HepG2 (cell line): ENCODE results near the gene MTMR10. TPM values are rescaled to one million over a fixed set of nuclear protein-coding genes. Genes with fewer than 3 reads are reported as not detected.

ENCODE experiments used
- ARID4A ChIP-seq: sonication (generic); formaldehyde crosslinking; IDR thresholded peaks from 2 replicates; pipeline ENCODE4 v1.5.0; 2020; ENCODE audit warnings: mild to moderate bottlenecking, missing genetic modification reagents, borderline replicate concordance
- MAZ ChIP-seq, 2 experiments: sonication (generic) in 1 of 2; formaldehyde crosslinking in 1 of 2; IDR thresholded peaks; 2 replicates each; pipeline versions ENCODE4 v1.5.0 to v1.6.1; 2012 to 2020; ENCODE audit warnings: low read depth in 2 of 2, mild to moderate bottlenecking in 2 of 2, borderline replicate concordance in 1 of 2, improper control_type of control experiment in 1 of 2, low read length in 1 of 2, missing genetic modification reagents in 1 of 2, moderate library complexity in 1 of 2
- RBAK ChIP-seq: sonication (generic); formaldehyde crosslinking; IDR thresholded peaks from 2 replicates; pipeline ENCODE4 v1.5.1; 2020; ENCODE audit warnings: mild to moderate bottlenecking, missing genetic modification reagents
- SPEN ChIP-seq: sonication (generic); formaldehyde crosslinking; IDR thresholded peaks from 2 replicates; pipeline ENCODE4 v1.5.1; 2020; ENCODE audit warnings: low read depth, mild to moderate bottlenecking, missing genetic modification reagents
- THYN1 ChIP-seq: sonication (generic); formaldehyde crosslinking; IDR thresholded peaks from 2 replicates; pipeline ENCODE4 v1.8.1; 2023; ENCODE audit warnings: low read depth, mild to moderate bottlenecking, moderate library complexity, missing genetic modification reagents, borderline replicate concordance
- YEATS4 ChIP-seq: sonication (generic); formaldehyde crosslinking; IDR thresholded peaks from 2 replicates; pipeline ENCODE4 v1.4.0; 2020; ENCODE audit warnings: missing genetic modification reagents, borderline replicate concordance
- ZBTB3 ChIP-seq: sonication (generic); formaldehyde crosslinking; IDR thresholded peaks from 2 replicates; pipeline ENCODE4 v1.4.0; 2020; ENCODE audit warnings: low read depth, mild to moderate bottlenecking, moderate library complexity, missing genetic modification reagents, borderline replicate concordance
- ZKSCAN1 ChIP-seq: fragments of 150-350 bp; IDR thresholded peaks from 2 replicates; pipeline ENCODE4 v1.6.1; 2014; ENCODE audit warnings: low read length
- ZMAT3 ChIP-seq: sonication (generic); formaldehyde crosslinking; conservative IDR thresholded peaks from 2 replicates; pipeline ENCODE4 v1.7.0; 2021; ENCODE audit warnings: missing genetic modification reagents
- ZNF143 ChIP-seq: sonication (generic); formaldehyde crosslinking; IDR thresholded peaks from 2 replicates; pipeline ENCODE4 v1.4.0; 2020; ENCODE audit warnings: missing genetic modification reagents
- ZNF256 ChIP-seq: sonication (generic); formaldehyde crosslinking; conservative IDR thresholded peaks from 2 replicates; pipeline ENCODE4 v1.4.0; 2020; ENCODE audit warnings: missing genetic modification reagents
- ZNF264 ChIP-seq: sonication (generic); formaldehyde crosslinking; IDR thresholded peaks from 2 replicates; pipeline ENCODE4 v1.4.0; 2020; ENCODE audit warnings: missing genetic modification reagents
- ZNF407 ChIP-seq: sonication (generic); formaldehyde crosslinking; IDR thresholded peaks from one replicate; pipeline ENCODE4 v1.5.1; 2020; ENCODE audit warnings: mild to moderate bottlenecking, missing genetic modification reagents; ENCODE audit errors: not compliant biosample characterization
- ZNF766 ChIP-seq: sonication (generic); formaldehyde crosslinking; IDR thresholded peaks from 2 replicates; pipeline ENCODE4 v1.5.0; 2020; ENCODE audit warnings: missing genetic modification reagents, borderline replicate concordance
- ZNF792 ChIP-seq: IDR thresholded peaks from 2 replicates; pipeline ENCODE4 v1.6.1; 2016
- polyA plus RNA-seq, 8 experiments: library from polyadenylated mRNA; depleted of rRNA in 3 of 8; stranded (reverse) in 7 of 8; unstranded in 1 of 8; fragments of >200 nt; fragmentation: Illumina TruSeq in 4 of 8; extraction: Trizol in 4 of 8; gene quantifications; 2 replicates each; pipeline versions ENCODE4 v1.2.1 to v1.2.3, GENCODE V29; 2011 to 2016; ENCODE audit warnings: low read depth in 4 of 8, missing spikeins in 1 of 8, mixed read lengths in 1 of 8; ENCODE audit not compliant: insufficient read depth in 1 of 8
- total RNA-seq, 5 experiments: library from RNA; depleted of rRNA; stranded (reverse); fragments of >200 nt; fragmentation: Illumina TruSeq; extraction: Trizol; gene quantifications; 2 replicates each; pipeline ENCODE4 v1.2.3, GENCODE V29; 2016; ENCODE audit warnings: low read depth in 1 of 5

MTMR10 gene
- total and polyA plus RNA-seq, 2 of the 13 experiments (the other 11 are each of a cell fraction or from before 2014, with no cell fraction given) = 10.2 to 17.4 TPM

- TF ChIP-seq ZBTB3 (CRISPR knock-in tag) (peak; percentile 47; the same call in 1 of the 2 replicates), ZNF407 (CRISPR knock-in tag) (no peak), SPEN (peak; percentile 82; the same call in 1 of the 2 replicates), ZMAT3 (CRISPR knock-in tag) (0 out of 2 replicates have a peak, but pooled peaks have one; percentile 40), YEATS4 (CRISPR knock-in tag) (peak; percentile 90), ZNF792 (CRISPR knock-in tag) (no peak), RBAK (CRISPR knock-in tag) (no peak), THYN1 (CRISPR knock-in tag) (no peak), ZKSCAN1 (no peak), ZNF264 (0 out of 2 replicates have a peak, but pooled peaks have one; percentile 21), ZNF143 (CRISPR knock-in tag) (peak; percentile 41; the same call in 1 of the 2 replicates), ZNF256 (CRISPR knock-in tag) (0 out of 2 replicates have a peak, but pooled peaks have one; percentile 18), ZNF766 (CRISPR knock-in tag) (peak; percentile 79; the same call in 1 of the 2 replicates), ARID4A (CRISPR knock-in tag) (peak; percentile 83), MAZ (IDR thresholded peaks at IDR 0.05; ENCODE audit: borderline replicate concordance, low read depth, low read length) (peak; percentile 40; the same call in 1 of the 2 replicates), MAZ (CRISPR knock-in tag; IDR thresholded peaks at IDR 0.05; ENCODE audit: low read depth) (peak; percentile 93)
Measured at GRCh38 chr15:30991255-30992235, at the start of gene MTMR10 (continued).
